CD8-positive, alpha-beta memory T cell (primary cell): ENCODE results near the gene SKA3. TPM values are rescaled to one million over a fixed set of nuclear protein-coding genes. Genes with fewer than 3 reads are reported as not detected.
"Not testable (repeated sequence)": the region's sequence is repeated elsewhere in the genome, so short reads cannot be mapped to it uniquely, and the experiment has no call there.

ENCODE experiments used
- CTCF ChIA-PET: fragments of 350-600 bp; sonication (Branson Sonifier 250); formaldehyde crosslinking; loops from one replicate; lab custom pipeline; 2021; ENCODE audit warnings: antibody characterized with exemption; lab: Charles Lee
- POLR2A ChIA-PET: fragments of 350-600 bp; sonication (Branson Sonifier 250); formaldehyde crosslinking; loops from one replicate; lab custom pipeline; 2021; ENCODE audit warnings: antibody characterized with exemption; lab: Charles Lee
- DNase-seq, 5 donors: peaks; one replicate each; pipeline versions ENCODE4 v3.0.0 to v3.0.0-alpha.2; 2020 to 2022; ENCODE audit warnings: mixed read lengths in 1 of 5
- H3K27ac ChIP-seq: one replicate; pipeline ENCODE4 v1.7.0; 2013; ENCODE audit warnings: low read depth, mild to moderate bottlenecking, low read length, moderate library complexity
- H3K27me3 ChIP-seq: 2 replicates; pipeline ENCODE4 v1.7.0; 2013; ENCODE audit warnings: low read length, mild to moderate bottlenecking; ENCODE audit not compliant: insufficient read depth, poor library complexity, severe bottlenecking
- H3K36me3 ChIP-seq: 2 replicates; pipeline ENCODE4 v1.7.0; 2013; ENCODE audit warnings: mild to moderate bottlenecking, low read length, moderate library complexity; ENCODE audit not compliant: insufficient read depth
- H3K4me1 ChIP-seq: 2 replicates; pipeline ENCODE4 v1.7.0; 2013; ENCODE audit warnings: mild to moderate bottlenecking, low read length, moderate library complexity; ENCODE audit not compliant: insufficient read depth
- H3K4me3 ChIP-seq: 2 replicates; pipeline ENCODE4 v1.7.0; 2013; ENCODE audit warnings: mild to moderate bottlenecking, low read length
- H3K9me3 ChIP-seq: 2 replicates; pipeline ENCODE4 v1.7.0; 2013; ENCODE audit warnings: mild to moderate bottlenecking, low read length
- H3K27ac Mint-ChIP-seq, 8 donors: one replicate each; pipeline ENCODE4 v1.8.0; 2020 to 2021; ENCODE audit warnings: mixed read lengths in 8 of 8, mild to moderate bottlenecking in 6 of 8, inconsistent platforms in 3 of 8, moderate library complexity in 3 of 8
- H3K27me3 Mint-ChIP-seq, 2 donors: one replicate each; pipeline ENCODE4 v1.8.0; 2020 to 2021; ENCODE audit warnings: mixed read lengths in 2 of 2, mild to moderate bottlenecking in 1 of 2, moderate library complexity in 1 of 2
- H3K36me3 Mint-ChIP-seq, 3 donors: one replicate each; pipeline ENCODE4 v1.8.0; 2020 to 2021; ENCODE audit warnings: mixed read lengths in 3 of 3, inconsistent platforms in 1 of 3, mild to moderate bottlenecking in 1 of 3
- H3K4me1 Mint-ChIP-seq, 3 donors: one replicate each; pipeline ENCODE4 v1.8.0; 2020 to 2021; ENCODE audit warnings: mixed read lengths in 3 of 3, inconsistent platforms in 1 of 3, mild to moderate bottlenecking in 1 of 3
- H3K4me3 Mint-ChIP-seq, 7 donors: one replicate each; pipeline ENCODE4 v1.8.0; 2020 to 2021; ENCODE audit warnings: mixed read lengths in 7 of 7, mild to moderate bottlenecking in 6 of 7, moderate library complexity in 4 of 7, inconsistent platforms in 2 of 7
- H3K9me3 Mint-ChIP-seq, 5 donors: one replicate each; pipeline ENCODE4 v1.8.0; 2020 to 2022; ENCODE audit warnings: mixed read lengths in 5 of 5, mild to moderate bottlenecking in 3 of 5, moderate library complexity in 2 of 5, inconsistent platforms in 1 of 5
- polyA plus RNA-seq: library from polyadenylated mRNA; unstranded; fragments of 300-500 nt; fragmentation: Illumina TruSeq; gene quantifications from one replicate; pipeline ENCODE4 v1.2.3, GENCODE V29; 2021
- total RNA-seq, 2 experiments: library from RNA; stranded (reverse); gene quantifications; one replicate each; pipeline ENCODE4 v1.2.3, GENCODE V29; 2021

SKA3 gene
- total and polyA plus RNA-seq, 3 experiments from 2014 or later: 28.3 to 33.3 TPM; not detected in 1

GRCh38 chr13:21215419-21215818 lies 39.1 kb upstream of the SKA3 start:
- DNase-seq, CTCF ChIA-PET, POLR2A ChIA-PET, H3K27me3 ChIP-seq, H3K4me3 Mint-ChIP-seq, H3K9me3 ChIP-seq, H3K4me1 ChIP-seq, H3K27ac Mint-ChIP-seq, H3K36me3 Mint-ChIP-seq, H3K27ac ChIP-seq, H3K36me3 ChIP-seq, H3K4me3 ChIP-seq: not testable (repeated sequence)
- peaks cover 23 to 44% of the 10 kb centered on the region in 2 donors for H3K27me3 Mint-ChIP-seq
- H3K9me3 Mint-ChIP-seq: peaks cover 0 to 10% (median 5%) of the 10 kb centered on the region in 5 donors
- H3K4me1 Mint-ChIP-seq: peaks cover 14 to 18% (median 16%) of the 10 kb centered on the region in 3 donors

DNA sequence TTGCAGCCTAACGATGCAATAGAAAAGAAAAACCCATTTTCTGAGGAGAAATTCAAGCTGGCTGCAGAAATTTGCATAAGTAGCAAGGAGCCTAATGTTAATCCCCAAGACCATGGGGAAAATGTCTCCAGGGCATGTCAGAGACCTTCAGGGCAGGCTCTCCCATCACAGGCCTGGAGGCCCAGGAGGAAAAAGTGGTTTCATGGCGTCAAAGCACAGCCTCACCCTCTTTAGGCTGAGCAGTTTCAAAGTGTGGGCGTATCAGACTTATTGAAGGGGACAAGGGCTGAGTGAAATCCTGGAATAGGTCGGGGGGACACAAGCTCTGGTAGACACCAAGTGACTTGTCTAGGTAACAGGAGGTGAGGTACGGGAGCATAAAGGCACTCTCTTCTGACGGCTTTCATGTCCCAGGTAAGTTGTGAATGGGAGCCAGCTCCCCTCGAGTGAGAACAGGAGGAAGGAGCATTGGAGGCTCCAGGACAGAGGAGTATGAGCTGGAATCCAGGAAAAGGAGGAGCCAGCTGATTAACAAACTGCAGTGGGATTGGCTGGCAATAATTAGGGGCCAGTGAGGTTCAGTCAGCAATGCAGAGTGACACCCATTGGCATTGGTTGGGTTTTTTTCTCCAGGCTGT lies 35.9 kb upstream of the SKA3 start:
- POLR2A ChIA-PET: no interaction called here
- Mint-ChIP-seq H3K27ac (peak overlapping the region in 1 of 8 donors; percentile 68), H3K27me3 (peaks cover 23 to 51% of the 10 kb centered on the region in 2 donors)

GRCh38 chr13:21208652-21209154 lies 32.4 kb upstream of the SKA3 start:
- Mint-ChIP-seq H3K4me3 (no peak overlapping the region), H3K36me3 (peaks cover 0 to 7% (median 3%) of the 10 kb centered on the region in 3 donors), H3K9me3 (peaks cover 0 to 10% (median 5%) of the 10 kb centered on the region in 5 donors), H3K27me3 (peaks cover 16 to 37% of the 10 kb centered on the region in 2 donors), H3K27ac (no peak overlapping the region), H3K4me1 (no peaks in the 10 kb centered on the region)
- H3K4me3 ChIP-seq: no peak overlapping the region
- no peaks in the 10 kb centered on the region for H3K9me3 ChIP-seq
- no peaks in the 10 kb centered on the region for H3K36me3 ChIP-seq
- no peaks in the 10 kb centered on the region for H3K27me3 ChIP-seq
- DNase-seq: no peak
- CTCF ChIA-PET: no interaction called here
- no peak overlapping the region for H3K27ac ChIP-seq
- POLR2A ChIA-PET: no interaction called here
- no peaks in the 10 kb centered on the region for H3K4me1 ChIP-seq

More for the DNA sequence above, 35.9 kb upstream of the SKA3 start:
- H3K9me3 ChIP-seq: no peaks in the 10 kb centered on the region
- DNase-seq: no peak
- no peaks in the 10 kb centered on the region for H3K36me3 ChIP-seq
- H3K4me3 ChIP-seq: no peak overlapping the region
- H3K4me3 Mint-ChIP-seq: no peak overlapping the region
- peaks cover 0 to 7% (median 3%) of the 10 kb centered on the region in 3 donors for H3K36me3 Mint-ChIP-seq
- H3K9me3 Mint-ChIP-seq: peaks cover 0 to 10% (median 5%) of the 10 kb centered on the region in 5 donors
- H3K4me1 Mint-ChIP-seq: no peaks in the 10 kb centered on the region
- H3K27me3 ChIP-seq: no peaks in the 10 kb centered on the region
- CTCF ChIA-PET: interaction anchor here (0.6 kb wide), 1 partner anchor 269 kb away, joined by 3 read pairs; no protein-coding TSS in a partner anchor
- no peak overlapping the region for H3K27ac ChIP-seq
- no peaks in the 10 kb centered on the region for H3K4me1 ChIP-seq

GRCh38 chr13:21202767-21203531 lies 26.6 kb upstream of the SKA3 start:
- H3K36me3 ChIP-seq: no peaks in the 10 kb centered on the region
- no peaks in the 10 kb centered on the region for H3K27me3 ChIP-seq
- DNase-seq: no peak
- H3K9me3 Mint-ChIP-seq: peaks cover 0 to 4% (median 0%) of the 10 kb centered on the region in 5 donors
- ChIA-PET POLR2A (no interaction called here), CTCF (no interaction called here)
- H3K36me3 Mint-ChIP-seq: peaks cover 0 to 11% (median 0%) of the 10 kb centered on the region in 3 donors
- peaks cover 0 to 1% (median 0%) of the 10 kb centered on the region in 3 donors for H3K4me1 Mint-ChIP-seq
- no peaks in the 10 kb centered on the region for H3K9me3 ChIP-seq
- H3K27ac ChIP-seq: no peak overlapping the region
- no peak overlapping the region for H3K4me3 Mint-ChIP-seq
- H3K27me3 Mint-ChIP-seq: peaks cover 7 to 28% of the 10 kb centered on the region in 2 donors
- H3K27ac Mint-ChIP-seq: peak overlapping the region in 1 of 8 donors; percentile 64
- no peak overlapping the region for H3K4me3 ChIP-seq
- no peaks in the 10 kb centered on the region for H3K4me1 ChIP-seq

GRCh38 chr13:21201456-21202190 lies 25.3 kb upstream of the SKA3 start:
- Mint-ChIP-seq H3K36me3 (peaks cover 0 to 14% (median 0%) of the 10 kb centered on the region in 3 donors), H3K27me3 (peaks cover 8 to 38% of the 10 kb centered on the region in 2 donors)
- H3K27ac ChIP-seq, H3K36me3 ChIP-seq, H3K4me1 Mint-ChIP-seq, H3K9me3 Mint-ChIP-seq, H3K4me3 ChIP-seq, H3K4me3 Mint-ChIP-seq, DNase-seq, POLR2A ChIA-PET, H3K27ac Mint-ChIP-seq, CTCF ChIA-PET, H3K9me3 ChIP-seq, H3K27me3 ChIP-seq, H3K4me1 ChIP-seq: not testable (repeated sequence)

DNA sequence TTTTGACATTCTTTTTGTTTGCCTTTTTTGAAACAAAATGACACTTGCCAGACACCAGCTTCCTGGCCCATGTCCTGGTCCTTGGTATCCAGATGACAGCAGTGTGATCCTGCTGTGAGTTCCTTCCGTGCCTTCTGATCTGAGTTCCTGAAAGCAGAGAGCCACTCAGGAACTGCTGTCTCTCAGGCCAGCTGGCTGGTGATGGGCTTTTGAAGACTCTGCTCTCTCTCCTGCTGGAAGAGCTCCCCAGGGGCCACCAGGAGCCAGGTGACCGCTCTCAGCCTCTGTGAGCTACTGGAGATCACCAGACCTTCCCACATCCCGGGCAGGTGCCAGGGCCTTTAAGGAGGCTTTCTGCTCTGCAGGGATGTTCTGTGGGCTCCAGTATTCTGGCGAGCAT lies 22.0 kb upstream of the SKA3 start:
- H3K36me3 Mint-ChIP-seq: peaks cover 0 to 14% (median 0%) of the 10 kb centered on the region in 3 donors

GRCh38 chr13:21197606-21198225 lies 21.4 kb upstream of the SKA3 start:
- H3K27ac ChIP-seq, H3K4me3 Mint-ChIP-seq, H3K9me3 ChIP-seq, H3K4me3 ChIP-seq, POLR2A ChIA-PET, H3K27ac Mint-ChIP-seq, H3K4me1 Mint-ChIP-seq, H3K36me3 ChIP-seq, H3K9me3 Mint-ChIP-seq, H3K27me3 ChIP-seq, CTCF ChIA-PET, H3K4me1 ChIP-seq, DNase-seq: not testable (repeated sequence)
- Mint-ChIP-seq H3K27me3 (peaks cover 10 to 36% of the 10 kb centered on the region in 2 donors), H3K36me3 (peaks cover 0 to 14% (median 0%) of the 10 kb centered on the region in 3 donors)

More for the DNA sequence above, 22.0 kb upstream of the SKA3 start:
- H3K9me3 ChIP-seq, H3K27ac Mint-ChIP-seq, H3K36me3 ChIP-seq, CTCF ChIA-PET, H3K27ac ChIP-seq, H3K4me3 Mint-ChIP-seq, H3K4me1 Mint-ChIP-seq, POLR2A ChIA-PET, H3K4me1 ChIP-seq, H3K4me3 ChIP-seq, H3K27me3 ChIP-seq, DNase-seq, H3K9me3 Mint-ChIP-seq: not testable (repeated sequence)
- H3K27me3 Mint-ChIP-seq: peaks cover 10 to 38% of the 10 kb centered on the region in 2 donors
